SHP77 (cell line): Measurements from ENCODE around the gene RNF11.

Experiments
- DNase-seq, 2 experiments: peaks; one replicate each; lab custom pipeline; 2025; lab: John Stamatoyannopoulos, UW

The RNF11 gene

DNA sequence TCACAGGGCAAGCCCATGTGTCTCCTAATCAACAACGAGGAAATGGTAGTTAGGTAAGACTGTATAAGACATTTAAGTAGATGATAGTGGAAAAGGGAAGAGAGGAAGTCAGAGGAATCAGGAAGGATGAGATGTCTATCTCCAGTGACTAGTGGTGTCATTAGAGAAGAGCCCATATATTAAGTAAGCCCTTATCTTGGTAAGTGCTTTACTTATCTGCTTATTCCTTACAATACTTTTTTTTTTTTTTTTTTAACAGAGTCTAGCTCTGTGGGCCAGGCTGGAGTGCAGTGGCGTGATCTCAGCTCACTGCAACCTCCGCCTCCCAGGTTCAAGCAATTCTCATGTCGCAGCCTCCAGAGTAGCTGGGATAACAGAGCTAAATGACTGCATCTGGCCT, 29.5 kb downstream of the RNF11 start:
- no peak for DNase-seq

- DNase-seq = no peak
These were observed 30.1 kb downstream of the RNF11 start for GRCh38 chr1:51266181-51266580.

GRCh38 chr1:51266791-51267190, 30.7 kb downstream of the RNF11 start:
- DNase-seq = no peak

- no peak for DNase-seq
These were observed 32.6 kb downstream of the RNF11 start for GRCh38 chr1:51268634-51269033.

GRCh38 chr1:51270751-51271150, 34.7 kb downstream of the RNF11 start:
- DNase-seq = no peak

GRCh38 chr1:51272916-51273315, 36.8 kb downstream of the RNF11 start:
- DNase-seq = no peak

GRCh38 chr1:51274676-51275075, 38.6 kb downstream of the RNF11 start:
- no peak for DNase-seq

- DNase-seq = no peak
These were observed 40.2 kb downstream of the RNF11 start for GRCh38 chr1:51276286-51276685.

DNA sequence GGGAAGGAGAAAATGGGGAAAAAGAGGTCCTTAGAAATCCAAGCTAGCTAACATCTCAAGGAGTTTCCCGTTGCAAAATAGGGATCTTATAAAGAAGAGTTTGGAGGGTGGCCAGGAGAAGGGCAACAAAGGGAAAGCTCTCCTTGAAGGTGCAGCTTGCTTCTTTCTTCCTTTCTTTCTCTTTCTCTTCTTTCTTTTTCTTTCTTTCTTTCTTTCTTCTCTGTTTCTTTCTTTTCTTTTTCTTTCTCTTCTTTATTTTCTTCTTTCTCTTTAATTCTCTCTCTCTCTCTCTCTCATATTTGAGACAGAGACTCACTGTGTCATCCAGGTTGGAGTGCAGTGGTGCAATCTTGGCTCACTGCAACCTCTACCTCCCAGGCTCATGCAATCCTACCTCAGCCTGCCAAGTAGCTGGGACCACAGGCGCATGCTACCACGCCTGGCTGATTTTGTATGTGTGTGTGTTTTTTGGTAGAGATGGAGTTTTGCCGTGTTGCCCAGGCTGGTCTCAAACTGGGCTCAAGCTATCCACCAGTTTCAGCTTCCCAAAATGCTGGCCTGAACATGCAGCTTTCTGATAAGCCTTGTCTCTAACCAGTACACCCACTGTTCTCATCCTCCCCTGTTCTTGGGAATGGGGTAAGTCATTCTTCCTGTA, 44.4 kb downstream of the RNF11 start:
- no peak for DNase-seq

DNA sequence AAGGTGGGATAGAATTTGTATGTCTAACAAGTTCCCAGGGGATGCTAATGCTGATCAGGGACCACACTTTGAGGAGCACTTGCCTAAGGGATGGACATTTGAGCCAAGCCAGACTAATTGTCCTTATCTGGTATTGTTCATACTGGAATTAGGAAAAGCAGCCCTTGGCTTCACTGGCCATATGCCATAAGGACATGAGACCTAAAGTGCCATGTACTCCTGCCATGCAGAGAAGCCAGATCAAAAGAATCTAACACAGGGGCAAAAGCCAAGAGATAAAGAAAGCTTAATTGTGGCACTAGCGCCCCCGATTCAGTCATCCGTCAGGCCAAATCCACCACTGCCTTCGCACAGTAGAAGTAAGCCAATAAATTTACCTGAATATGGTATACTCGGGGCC, 45.7 kb downstream of the RNF11 start:
- DNase-seq = no peak

DNA sequence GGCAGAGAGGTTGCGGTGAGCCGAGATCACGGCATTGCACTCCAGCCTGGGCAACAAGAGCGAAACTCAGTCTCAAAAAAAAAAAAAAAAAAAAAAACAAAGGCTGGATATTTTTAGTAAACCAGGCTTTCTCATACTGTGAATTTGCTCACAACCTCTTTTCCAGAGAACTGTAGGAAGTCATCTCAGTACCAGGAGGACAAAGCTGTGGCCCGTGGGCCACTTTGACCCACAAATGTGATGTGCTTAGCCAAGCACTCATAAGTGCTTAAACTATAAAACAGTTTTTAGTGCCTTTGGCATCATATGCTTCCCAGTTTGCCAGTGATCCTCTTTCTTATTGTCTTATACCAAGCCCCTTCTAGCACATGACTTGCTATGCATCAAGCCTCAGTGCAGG, 46.5 kb downstream of the RNF11 start:
- DNase-seq = no peak

- no peak for DNase-seq
These were observed 47.9 kb downstream of the RNF11 start for GRCh38 chr1:51283979-51284378.

DNA sequence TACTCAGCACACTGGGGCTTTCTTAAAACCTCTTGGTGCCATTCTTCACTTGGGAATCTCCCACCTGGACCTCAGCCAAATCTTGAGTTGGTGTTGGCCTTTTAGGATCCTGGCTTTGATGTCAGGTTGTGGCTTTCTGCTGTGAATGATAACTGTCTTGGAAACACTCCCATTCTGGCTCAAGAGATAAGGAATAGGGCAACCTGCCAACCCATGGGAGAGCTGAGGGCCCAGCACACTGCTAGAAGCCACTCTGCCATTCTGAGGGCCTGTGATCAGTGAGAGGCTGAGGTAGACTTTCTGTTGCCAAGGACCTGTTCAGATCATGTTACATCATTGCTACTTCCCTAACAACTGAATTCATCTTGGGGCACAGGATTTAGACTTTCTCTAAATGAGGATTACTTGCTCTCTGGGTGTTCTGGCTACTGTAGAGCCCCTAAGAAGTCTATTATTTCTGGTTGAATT, 48.4 kb downstream of the RNF11 start:
- no peak for DNase-seq

GRCh38 chr1:51285055-51285454, 49.0 kb downstream of the RNF11 start:
- DNase-seq = no peak

GRCh38 chr1:51287966-51288365, 51.9 kb downstream of the RNF11 start:
- DNase-seq = no peak

DNA sequence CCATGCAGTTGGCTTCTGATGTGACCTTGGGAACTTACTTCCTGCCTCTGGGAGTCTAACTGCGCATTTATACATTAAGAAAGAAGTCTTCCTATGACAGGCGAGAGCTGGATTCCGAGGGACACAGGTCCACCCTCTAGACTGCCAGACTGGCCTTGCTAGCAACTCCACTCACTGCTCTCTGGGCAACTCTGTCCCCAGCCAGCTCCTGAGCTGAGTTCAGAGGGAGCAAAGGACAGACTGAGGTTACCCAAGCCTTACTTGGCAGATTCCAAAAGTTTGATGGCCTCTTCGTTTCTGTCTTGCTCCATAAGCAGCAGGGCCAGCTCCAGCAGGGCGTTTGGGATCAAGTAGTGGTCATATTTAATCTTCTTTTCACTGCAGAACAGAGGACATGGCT, 52.5 kb downstream of the RNF11 start:
- no peak for DNase-seq

DNA sequence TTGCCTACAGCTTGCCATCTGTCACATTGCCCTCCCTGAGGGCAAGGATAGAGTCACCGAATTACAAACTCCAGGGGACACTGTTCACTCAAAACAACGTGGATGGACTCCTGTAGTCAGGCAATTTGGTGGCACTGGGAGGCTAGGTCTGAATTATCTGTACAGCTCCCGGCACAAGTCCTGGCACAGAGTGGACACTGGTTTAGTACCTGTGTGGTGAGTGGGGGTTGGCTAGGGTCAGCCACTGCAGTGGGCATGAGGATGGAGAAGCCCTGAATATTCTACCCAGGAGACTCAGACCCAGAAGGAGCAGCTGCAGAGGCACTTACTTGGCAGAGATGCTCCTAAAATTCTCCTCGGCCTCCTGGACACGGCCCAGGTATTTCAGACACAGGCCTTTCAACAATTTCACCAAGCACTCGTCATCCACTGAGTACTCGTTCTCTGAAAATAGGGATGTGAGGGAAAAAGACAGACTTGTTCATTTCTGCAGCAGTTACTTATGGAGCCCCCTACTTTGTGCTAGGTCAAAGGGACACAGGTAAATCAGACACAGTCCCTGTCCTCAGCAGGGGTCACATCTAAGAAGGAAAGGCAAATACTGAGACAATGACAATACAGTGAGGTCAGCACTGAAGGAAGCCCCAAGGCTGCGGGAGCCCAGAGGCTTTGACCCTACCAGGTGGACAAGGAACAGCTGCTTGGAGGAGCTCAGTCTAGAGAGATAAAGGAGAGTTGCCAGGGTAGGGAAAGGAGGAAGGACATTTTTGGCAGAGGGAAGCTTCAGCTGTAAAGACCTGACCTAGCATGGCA, 53.8 kb downstream of the RNF11 start:
- no peak for DNase-seq

GRCh38 chr1:51290489-51290847, 54.4 kb downstream of the RNF11 start:
- no peak for DNase-seq

- no peak for DNase-seq
These were observed 57.9 kb downstream of the RNF11 start for GRCh38 chr1:51293898-51294515.

GRCh38 chr1:51294566-51295184, 58.6 kb downstream of the RNF11 start:
- DNase-seq = no peak

- DNase-seq = no peak
These were observed 59.9 kb downstream of the RNF11 start for GRCh38 chr1:51295926-51296325.
